A549 (cell line): Measurements from ENCODE around the gene TXNDC15.

Source experiments
- MAZ ChIP-seq: fragments of 150-350 bp; IDR thresholded peaks from 2 replicates; pipeline ENCODE4 v1.6.1; 2014; ENCODE audit warnings: antibody characterized with exemption, low read depth, low read length, borderline replicate concordance
- TF ChIP-seq, protein P1 (sequence below): fragments of >200 bp; sonication (Bioruptor Twin); formaldehyde crosslinking; IDR thresholded peaks from 3 replicates; pipeline ENCODE4 v1.5.1; 2016

DNA sequence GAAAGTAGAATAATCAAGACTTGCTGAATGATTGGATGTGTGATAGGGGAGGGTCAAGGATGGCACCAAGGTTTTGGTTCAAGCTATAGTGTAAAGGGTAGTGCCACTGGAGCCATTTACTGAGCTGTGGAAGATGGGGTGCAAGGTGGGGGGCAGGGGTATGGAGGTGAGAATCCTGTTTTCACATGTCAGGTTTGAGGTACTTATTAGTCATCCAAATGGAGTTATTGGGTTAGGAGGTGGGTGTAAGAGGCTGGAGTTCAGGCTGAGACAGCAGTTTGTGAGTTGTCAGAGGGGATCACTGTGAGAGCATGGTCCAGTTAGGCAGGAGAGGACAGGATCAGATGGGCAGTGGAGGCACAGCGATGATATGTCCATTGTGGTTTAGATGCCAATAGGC lies 39.6 kb downstream of the TXNDC15 start:
- TF ChIP-seq, protein P1, sequence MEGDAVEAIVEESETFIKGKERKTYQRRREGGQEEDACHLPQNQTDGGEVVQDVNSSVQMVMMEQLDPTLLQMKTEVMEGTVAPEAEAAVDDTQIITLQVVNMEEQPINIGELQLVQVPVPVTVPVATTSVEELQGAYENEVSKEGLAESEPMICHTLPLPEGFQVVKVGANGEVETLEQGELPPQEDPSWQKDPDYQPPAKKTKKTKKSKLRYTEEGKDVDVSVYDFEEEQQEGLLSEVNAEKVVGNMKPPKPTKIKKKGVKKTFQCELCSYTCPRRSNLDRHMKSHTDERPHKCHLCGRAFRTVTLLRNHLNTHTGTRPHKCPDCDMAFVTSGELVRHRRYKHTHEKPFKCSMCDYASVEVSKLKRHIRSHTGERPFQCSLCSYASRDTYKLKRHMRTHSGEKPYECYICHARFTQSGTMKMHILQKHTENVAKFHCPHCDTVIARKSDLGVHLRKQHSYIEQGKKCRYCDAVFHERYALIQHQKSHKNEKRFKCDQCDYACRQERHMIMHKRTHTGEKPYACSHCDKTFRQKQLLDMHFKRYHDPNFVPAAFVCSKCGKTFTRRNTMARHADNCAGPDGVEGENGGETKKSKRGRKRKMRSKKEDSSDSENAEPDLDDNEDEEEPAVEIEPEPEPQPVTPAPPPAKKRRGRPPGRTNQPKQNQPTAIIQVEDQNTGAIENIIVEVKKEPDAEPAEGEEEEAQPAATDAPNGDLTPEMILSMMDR, result no peak
- no peak for TF ChIP-seq MAZ
